ENCODE data around the gene MAF.

DNA sequence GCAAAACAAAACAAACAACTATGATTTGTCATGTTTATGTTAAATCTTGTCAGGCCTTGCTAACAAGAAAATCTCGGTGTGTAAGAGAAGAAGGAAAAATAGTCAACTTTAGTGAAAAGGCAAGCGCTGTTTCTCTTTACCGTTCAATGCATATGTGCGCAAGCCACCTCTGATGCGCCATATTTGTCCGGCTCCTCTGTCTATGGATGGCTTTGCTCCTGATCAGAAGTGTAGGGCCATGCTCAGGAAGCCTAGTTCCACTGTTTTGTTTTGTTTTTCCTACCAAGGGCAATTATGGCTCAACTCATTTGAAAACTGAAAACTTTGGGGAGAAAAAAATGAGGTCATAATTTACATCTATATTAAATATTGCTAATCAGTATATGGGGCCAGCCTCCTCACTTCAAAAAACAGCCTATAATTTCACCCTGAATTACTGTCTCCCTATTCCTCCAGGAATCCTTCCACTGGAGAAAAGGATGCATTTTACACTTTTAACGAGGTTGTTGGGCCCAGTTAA is 4.5 kb downstream of the MAF start:
- no peak for TF ChIP-seq CTCF (IDR thresholded peaks at IDR 0.05 in 4 of 5, conservative IDR thresholded peaks at IDR 0.05 in 1 of 5)
- TF ChIP-seq POLR2A (IDR thresholded peaks at IDR 0.05): no peak
